Measurements from ENCODE around the gene CLDN22.

- TF ChIP-seq CTCF (conservative IDR thresholded peaks at IDR 0.05) (no peak), ZFX (IDR thresholded peaks at IDR 0.05) (no peak)
These were observed 17.3 kb upstream of the CLDN22 start for GRCh38 chr4:183337349-183337748.

Measured in C4-2B (cell line).